Glomerular visceral epithelial cell (primary cell): ENCODE results near the gene SPOCK1.

Experiments
- DNase-seq: peaks from one replicate; pipeline ENCODE4 v3.0.0-alpha.2; 2016; ENCODE audit errors: extremely low spot score

SPOCK1 gene

DNA sequence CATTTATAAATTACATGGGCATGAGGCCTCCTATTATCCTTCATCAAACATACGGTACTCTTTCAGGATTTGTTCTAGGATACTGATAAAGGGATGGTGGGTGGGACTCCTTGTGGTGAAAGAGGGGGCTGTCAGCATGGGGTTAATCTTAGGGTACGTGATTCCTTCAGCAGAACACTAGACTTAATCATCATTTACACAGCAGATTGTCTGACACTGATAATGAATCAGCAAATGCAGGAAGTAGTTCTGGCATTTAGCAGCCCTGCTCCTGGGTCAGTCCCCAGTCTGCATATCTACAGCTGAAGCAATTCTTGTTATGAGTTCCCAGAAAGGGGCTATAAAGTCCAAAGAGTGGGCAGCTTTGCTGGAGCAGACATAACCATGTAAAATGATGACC, 384.6 kb downstream of the SPOCK1 start:
- peak; percentile 21 for DNase-seq

GRCh38 chr5:137113939-137114338, 385.2 kb downstream of the SPOCK1 start:
- no peak for DNase-seq

- DNase-seq, result no peak
These were observed 386.0 kb downstream of the SPOCK1 start for GRCh38 chr5:137113161-137113560.

GRCh38 chr5:137105351-137106035, 393.6 kb downstream of the SPOCK1 start:
- DNase-seq, result no peak

GRCh38 chr5:137101544-137101943, 397.6 kb downstream of the SPOCK1 start:
- DNase-seq, result no peak

DNA sequence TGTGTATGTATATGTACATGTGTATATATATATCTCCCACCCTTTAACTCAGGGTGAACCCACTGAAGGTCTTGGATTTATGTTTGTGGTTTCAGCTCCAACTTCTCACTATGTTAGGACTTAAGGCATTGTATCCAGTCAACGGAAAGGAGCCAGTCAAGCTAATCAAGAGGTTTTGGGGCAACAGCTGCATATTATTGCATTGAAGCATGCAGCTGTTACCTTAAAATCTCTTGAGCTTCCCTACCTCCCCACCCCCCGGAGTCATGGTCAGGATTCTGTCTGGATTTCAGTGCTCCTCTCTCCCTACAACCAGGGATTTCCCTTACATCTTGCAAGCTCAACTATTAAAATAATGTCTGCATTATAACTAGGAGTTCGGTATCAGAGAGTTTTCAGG, 399.5 kb downstream of the SPOCK1 start:
- DNase-seq, result no peak

GRCh38 chr5:137098663-137099062, 400.5 kb downstream of the SPOCK1 start:
- DNase-seq, result no peak

DNA sequence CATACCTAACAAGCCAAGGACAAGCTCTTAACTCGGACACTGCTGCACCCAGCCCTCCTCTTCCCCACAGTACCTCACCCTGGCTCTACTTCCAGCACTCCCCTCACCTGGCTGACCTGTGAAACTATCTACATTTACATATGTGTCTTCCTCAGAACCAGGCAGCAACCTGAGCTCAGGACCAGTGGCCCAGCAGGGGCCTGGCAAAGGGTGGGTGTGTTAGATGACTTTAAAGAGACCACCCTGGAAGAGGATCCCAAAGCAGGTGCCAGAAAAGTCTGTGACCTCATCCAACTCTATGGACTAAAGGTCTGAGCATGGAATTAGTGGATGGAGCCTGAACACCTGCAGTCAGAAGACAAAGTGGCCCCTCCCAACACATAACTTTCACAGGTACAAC, 400.9 kb downstream of the SPOCK1 start:
- DNase-seq, result no peak

DNA sequence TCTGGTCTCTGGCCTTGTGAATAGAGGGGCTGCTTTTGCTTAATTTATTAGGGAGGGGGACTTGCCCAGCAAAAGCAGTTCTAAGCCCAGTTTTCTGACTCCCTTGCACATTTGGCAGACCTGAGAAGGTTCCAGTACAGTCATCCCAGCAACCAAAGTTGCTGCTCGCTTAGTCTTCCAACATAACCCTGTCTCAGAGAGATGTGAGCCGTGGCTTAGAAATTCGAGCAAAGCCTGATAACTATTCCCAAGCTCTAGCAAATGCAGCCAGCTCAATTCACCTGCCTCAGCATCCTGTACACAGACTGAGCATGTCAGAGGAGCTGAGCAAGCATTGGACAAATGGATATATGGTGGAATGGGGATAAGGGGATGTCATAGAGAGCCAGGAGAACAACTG, 401.9 kb downstream of the SPOCK1 start:
- DNase-seq, result no peak

DNA sequence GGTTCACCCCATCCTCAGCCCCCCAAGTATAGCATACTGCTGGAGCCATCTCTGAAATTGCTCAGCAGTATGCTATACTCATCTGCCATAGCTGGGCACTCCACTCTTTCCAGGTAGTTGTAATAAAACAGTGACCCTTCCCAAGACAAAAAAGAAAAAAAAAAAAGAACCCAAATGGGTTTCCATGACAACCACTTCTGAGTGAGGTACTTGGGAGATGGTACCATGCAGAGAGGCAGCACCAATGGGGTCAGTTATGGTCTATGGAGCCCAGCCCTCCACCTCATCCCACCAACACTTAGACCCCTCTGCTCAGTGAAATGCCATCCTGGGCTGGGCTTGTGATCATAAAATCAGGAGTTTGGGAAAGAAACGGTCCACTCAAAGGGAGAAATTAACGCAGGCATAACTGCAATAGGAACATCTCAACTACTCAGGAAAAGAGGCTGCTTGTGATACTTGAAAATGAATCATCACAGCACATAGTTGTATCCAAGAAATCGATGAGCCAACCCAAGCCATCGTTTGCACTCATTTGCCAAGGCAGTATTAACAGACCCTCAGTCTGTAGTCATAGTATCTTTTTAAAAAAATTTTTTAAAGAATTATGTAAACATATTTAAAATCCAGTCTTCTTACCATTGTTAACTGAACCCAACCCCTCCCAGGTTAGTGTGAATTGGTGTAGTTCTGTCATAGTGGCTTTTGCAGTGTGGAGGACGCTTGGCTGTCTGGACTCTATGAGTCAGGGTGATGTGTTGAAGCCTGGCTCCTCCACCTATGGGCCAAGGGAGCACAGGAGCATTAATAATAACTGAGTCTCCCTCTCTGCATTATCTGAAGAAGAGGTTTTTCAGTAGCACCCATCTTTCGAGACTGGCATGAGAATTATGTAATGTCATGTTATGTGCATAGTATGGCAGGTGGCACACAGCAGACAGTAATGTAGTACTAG, 402.7 kb downstream of the SPOCK1 start:
- peak; percentile 71 for DNase-seq

DNA sequence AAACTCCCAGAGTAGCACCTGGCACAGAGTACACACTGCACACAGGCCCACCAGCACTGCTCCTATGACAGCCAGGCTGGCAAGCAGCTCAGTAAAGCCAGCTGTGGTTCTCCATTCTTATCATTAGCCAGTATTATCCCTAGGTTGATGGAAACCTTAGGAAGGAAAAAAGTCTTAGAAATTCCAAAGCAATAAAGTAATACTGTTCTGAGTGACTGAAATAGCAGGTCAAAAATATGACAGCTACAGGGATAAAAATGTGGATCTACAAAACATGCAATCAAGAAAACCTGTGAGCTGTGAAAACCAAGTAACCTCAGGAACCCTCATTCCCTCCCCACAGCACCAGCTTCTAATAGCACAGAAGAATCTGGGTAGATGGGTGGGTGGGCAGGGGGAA, 403.5 kb downstream of the SPOCK1 start:
- DNase-seq, result peak; percentile 80

DNA sequence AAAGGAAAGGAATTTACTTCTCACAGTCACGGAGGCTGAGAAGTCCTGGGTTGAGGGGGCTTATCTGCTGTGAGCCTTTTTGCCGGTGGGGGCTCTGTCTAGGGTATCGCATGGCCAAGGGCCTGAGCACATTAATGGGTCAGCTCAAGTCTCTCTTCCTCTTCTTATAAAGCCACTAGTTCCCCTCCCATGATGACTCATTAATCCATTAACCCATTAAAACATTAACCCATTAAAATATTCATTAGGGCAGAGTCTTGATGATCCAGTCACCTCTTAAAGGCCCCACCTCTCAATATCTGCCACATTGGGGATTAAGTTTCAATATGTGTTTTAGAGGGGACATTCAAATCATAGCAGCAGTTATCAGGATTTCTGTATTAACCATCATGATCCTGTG, 406.3 kb downstream of the SPOCK1 start:
- no peak for DNase-seq

DNA sequence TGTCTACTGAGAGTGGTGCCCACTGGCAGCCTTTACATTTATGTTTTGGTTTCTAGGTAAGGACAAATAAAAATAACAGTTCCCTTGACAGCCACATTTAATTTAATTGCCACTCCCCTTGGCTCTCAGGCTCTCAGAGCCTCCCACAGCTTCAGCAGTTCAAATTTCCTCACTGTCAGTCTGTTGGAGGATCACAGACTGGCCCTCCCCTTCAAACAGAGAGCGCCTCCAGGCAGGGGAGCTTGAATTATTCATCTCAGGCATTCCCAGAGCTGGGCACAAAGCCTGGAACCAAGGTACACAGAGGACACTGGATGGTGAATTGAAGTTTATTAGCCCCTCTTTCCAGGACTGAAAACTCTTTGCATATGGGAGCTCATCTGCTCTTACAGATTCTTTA, 407.7 kb downstream of the SPOCK1 start:
- no peak for DNase-seq

- no peak for DNase-seq
These were observed 408.4 kb downstream of the SPOCK1 start for GRCh38 chr5:137090721-137091120.

GRCh38 chr5:137090151-137090550, 409.0 kb downstream of the SPOCK1 start:
- DNase-seq, result no peak

- no peak for DNase-seq
These were observed 411.0 kb downstream of the SPOCK1 start for GRCh38 chr5:137088175-137088574.

- DNase-seq, result no peak
These were observed 412.8 kb downstream of the SPOCK1 start for GRCh38 chr5:137086342-137086741.

GRCh38 chr5:137085206-137085605, 413.9 kb downstream of the SPOCK1 start:
- DNase-seq, result no peak

- DNase-seq, result no peak
These were observed 415.1 kb downstream of the SPOCK1 start for GRCh38 chr5:137084016-137084415.

DNA sequence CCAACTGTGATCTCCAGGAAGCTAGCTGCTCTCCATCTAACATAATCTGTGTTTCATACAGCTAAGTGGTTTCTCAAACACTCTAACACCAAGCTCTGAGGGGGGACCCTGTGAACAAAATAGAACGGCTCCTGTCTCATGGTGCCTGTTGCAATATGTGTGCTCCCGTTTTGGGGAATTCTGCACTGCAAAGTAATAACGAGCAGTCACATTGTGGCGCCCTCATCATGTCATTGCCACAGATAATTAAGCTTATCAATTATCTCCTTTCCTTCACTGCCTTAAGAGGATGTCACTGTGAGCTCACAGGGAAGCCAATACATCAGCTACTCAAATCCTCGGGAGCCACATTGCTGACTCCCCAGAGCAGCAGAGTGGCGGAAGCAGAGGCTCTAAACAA, 416.2 kb downstream of the SPOCK1 start:
- DNase-seq, result no peak

DNA sequence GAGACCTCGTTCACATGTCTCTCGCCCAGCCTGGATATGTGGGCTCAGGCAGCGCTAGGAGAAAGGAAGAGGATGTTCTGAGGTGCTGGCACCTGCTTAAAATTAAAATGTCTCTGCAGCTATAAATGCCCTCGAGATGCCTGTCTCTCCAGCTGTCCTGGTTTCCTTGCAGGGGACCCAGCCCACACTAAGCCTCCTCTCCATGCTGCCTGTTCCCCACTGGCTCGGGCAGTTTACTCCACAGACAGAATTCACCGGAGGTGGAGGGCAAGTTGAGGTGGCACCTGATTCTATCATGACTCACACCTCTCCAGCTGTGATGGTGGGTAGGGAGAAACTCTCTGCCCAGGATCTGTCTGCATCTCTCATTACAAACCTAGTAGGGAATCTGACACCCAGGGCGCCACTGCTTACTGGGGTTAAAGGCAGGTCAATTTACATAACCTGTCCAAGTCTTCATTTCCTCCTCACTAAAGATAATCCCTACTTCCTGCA, 420.9 kb downstream of the SPOCK1 start:
- DNase-seq, result peak; percentile 91

- DNase-seq, result peak; percentile 76
These were observed 423.8 kb downstream of the SPOCK1 start for GRCh38 chr5:137075163-137075970.
